Bronchial epithelial cell (primary cell): ENCODE results near the gene SMARCC2. TPM values are rescaled to one million over a fixed set of nuclear protein-coding genes. Genes with fewer than 3 reads are reported as not detected.
A peak's percentile ranks its signal among the peaks of the same experiment; 100 is the strongest.
"Not testable (repeated sequence)": the region's sequence is repeated elsewhere in the genome, so short reads cannot be mapped to it uniquely, and the experiment has no call there.

Experiments used
- DNase-seq: peaks from one replicate; pipeline ENCODE4 v3.0.0-alpha.2; 2010; ENCODE audit warnings: low read depth
- FAIRE-seq: peaks from 2 replicates; lab custom pipeline; 2011; peaks lifted over from hg19 to GRCh38; lab: Jason Lieb, UNC
- H3K27me3 ChIP-seq: 2 replicates; pipeline ENCODE4 v1.5.1; 2011; ENCODE audit warnings: low read length; ENCODE audit not compliant: control insufficient read depth, insufficient read depth
- H3K36me3 ChIP-seq: 2 replicates; pipeline ENCODE4 v1.5.1; 2011; ENCODE audit warnings: low read length; ENCODE audit not compliant: control insufficient read depth, insufficient read depth
- H3K4me3 ChIP-seq: 2 replicates; pipeline ENCODE4 v1.5.1; 2011; ENCODE audit warnings: mild to moderate bottlenecking, low read depth, low read length, control low read depth
- total RNA-seq: library from RNA; depleted of rRNA; stranded (reverse); fragments of >200 nt; gene quantifications from 2 replicates; pipeline ENCODE4 v1.2.1, GENCODE V29; 2014
- TF ChIP-seq, protein P1 (sequence below): IDR thresholded peaks from 2 replicates; pipeline ENCODE4 v1.5.1; 2011; ENCODE audit warnings: mild to moderate bottlenecking, moderate library complexity, low read length, control low read depth, inconsistent platforms; ENCODE audit not compliant: insufficient read depth, severe bottlenecking

The SMARCC2 gene
- total RNA-seq, 1 donor from 2014 or later, result 14.0 TPM

DNA sequence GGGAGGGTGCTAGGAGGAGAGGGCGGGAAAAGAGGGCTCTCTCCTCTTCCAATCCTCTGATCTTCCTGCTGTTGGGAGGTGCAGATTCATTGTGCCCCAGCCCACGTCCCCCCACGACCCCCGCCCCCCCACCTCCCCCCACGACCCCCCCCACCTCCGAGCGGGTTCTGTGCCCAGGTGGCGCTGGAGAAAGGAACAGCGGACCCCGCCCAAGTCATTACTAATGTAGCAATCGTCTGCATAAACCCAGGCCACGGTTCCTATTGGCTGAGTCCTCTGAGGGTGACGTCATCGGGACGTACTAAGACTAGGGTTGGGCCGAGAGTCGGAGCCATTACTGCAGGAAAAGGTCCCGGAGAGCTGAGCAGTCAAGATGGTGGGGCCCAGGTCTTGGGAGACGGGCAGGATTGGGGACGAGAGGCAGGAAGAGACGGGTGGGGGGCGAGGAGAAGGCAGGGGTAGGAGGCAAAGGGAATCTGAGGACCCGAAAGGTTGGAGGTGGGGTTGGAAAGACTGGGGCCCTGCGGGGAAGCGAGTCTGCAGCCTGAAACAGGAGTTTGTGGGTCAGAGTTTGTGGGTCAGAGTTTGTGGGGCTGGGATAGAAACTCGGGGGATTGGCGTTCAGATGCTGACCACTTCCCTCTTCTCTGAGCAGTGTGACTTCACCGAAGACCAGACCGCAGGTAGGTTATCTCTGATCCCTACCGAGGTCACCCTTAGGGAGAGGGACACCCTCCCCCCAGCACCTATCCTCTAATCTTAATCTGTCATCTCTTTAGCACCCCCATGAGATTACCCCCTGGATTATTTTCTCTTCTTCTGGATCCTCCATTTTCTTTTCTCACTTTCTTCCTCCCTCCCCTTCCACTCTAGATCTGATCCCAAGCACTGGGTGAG is 31.0 kb downstream of the SMARCC2 start, which contains the start of gene MYL6:
MYL6 (plus strand) TSS at position 331 of the 897 bp plus-strand sequence; CDS start at position 374, 43 bp downstream.
- DNase-seq, result peak; percentile 96
- TF ChIP-seq, protein P1, sequence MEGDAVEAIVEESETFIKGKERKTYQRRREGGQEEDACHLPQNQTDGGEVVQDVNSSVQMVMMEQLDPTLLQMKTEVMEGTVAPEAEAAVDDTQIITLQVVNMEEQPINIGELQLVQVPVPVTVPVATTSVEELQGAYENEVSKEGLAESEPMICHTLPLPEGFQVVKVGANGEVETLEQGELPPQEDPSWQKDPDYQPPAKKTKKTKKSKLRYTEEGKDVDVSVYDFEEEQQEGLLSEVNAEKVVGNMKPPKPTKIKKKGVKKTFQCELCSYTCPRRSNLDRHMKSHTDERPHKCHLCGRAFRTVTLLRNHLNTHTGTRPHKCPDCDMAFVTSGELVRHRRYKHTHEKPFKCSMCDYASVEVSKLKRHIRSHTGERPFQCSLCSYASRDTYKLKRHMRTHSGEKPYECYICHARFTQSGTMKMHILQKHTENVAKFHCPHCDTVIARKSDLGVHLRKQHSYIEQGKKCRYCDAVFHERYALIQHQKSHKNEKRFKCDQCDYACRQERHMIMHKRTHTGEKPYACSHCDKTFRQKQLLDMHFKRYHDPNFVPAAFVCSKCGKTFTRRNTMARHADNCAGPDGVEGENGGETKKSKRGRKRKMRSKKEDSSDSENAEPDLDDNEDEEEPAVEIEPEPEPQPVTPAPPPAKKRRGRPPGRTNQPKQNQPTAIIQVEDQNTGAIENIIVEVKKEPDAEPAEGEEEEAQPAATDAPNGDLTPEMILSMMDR, result no peak
- FAIRE-seq, result no peak
- Histone ChIP-seq H3K4me3 (peak within 1 kb of the TSS; percentile 98), H3K36me3 (peaks cover 27% of the 10 kb centered on the region), H3K27me3 (no peaks in the 10 kb centered on the region)

GRCh38 chr12:56157201-56158028 is 31.9 kb downstream of the SMARCC2 start:
- no peaks in the 10 kb centered on the region for H3K27me3 ChIP-seq
- peaks cover 24% of the 10 kb centered on the region for H3K36me3 ChIP-seq
- peak; percentile 68 for DNase-seq
- peak overlapping the region; percentile 98 for H3K4me3 ChIP-seq
- no peak for FAIRE-seq
- TF ChIP-seq, protein P1, result peak; percentile 58

- FAIRE-seq, H3K27me3 ChIP-seq: not testable (repeated sequence)
- peaks cover 20% of the 10 kb centered on the region for H3K36me3 ChIP-seq
- DNase-seq, result peak; percentile 59
- H3K4me3 ChIP-seq, result peak overlapping the region; percentile 98
Observed at GRCh38 chr12:56156464-56157200, 32.7 kb downstream of the SMARCC2 start.

DNA sequence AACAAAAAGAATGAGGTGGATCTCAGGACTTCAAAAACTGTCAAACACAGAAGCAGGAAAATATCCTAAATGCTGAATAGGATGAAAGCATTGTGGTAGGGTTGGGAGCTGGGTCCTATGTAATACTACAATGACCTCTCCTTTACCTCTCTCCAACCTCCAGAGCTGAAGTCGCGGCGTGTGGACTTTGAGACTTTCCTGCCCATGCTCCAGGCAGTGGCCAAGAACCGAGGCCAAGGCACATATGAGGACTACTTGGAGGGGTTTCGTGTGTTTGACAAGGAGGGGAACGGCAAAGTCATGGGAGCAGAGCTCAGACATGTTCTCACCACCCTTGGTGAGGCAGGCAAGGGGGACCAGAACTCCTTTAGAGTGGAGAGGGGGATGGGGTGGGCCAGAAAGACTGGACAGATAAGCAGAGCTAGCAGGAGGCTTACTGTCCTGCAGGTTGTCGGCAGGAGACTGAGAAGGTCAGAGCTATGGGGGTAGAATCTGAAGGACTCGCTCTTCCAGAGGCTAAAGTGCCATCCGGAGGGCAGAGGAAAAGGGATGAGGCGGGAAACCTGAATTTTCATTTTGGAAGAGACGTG is 33.9 kb downstream of the SMARCC2 start:
- peaks cover 7% of the 10 kb centered on the region for H3K36me3 ChIP-seq
- TF ChIP-seq, protein P1, result no peak
- FAIRE-seq (no peak), DNase-seq (no peak)
- H3K4me3 ChIP-seq, result no peak overlapping the region
- H3K27me3 ChIP-seq, result no peaks in the 10 kb centered on the region

- DNase-seq (no peak), FAIRE-seq (no peak)
- H3K27me3 ChIP-seq, result no peaks in the 10 kb centered on the region
- TF ChIP-seq, protein P1, result no peak
- H3K36me3 ChIP-seq, result peaks cover 2% of the 10 kb centered on the region
- no peak overlapping the region for H3K4me3 ChIP-seq
Observed at GRCh38 chr12:56154818-56155217, 34.5 kb downstream of the SMARCC2 start.
